ENCODE data around the gene RABL6. TPM values are rescaled to one million over a fixed set of nuclear protein-coding genes. Genes with fewer than 3 reads are reported as not detected.
A peak's percentile ranks its signal among the peaks of the same experiment; 100 is the strongest.
"Not testable (repeated sequence)": the region's sequence is repeated elsewhere in the genome, so short reads cannot be mapped to it uniquely, and the experiment has no call there.

Gene RABL6
- total RNA-seq, 1 experiment from 2014 or later: 43.1 TPM

- no peak overlapping the region for H3K4me2 ChIP-seq (ENCODE audit: low read depth, low read length, poor library complexity, severe bottlenecking)
- H4K20me1 ChIP-seq (ENCODE audit: insufficient read depth, low read depth, low read length): 0 out of 2 replicates have a peak, but pooled peaks cover 4% of the 10 kb centered on the region
- H3K4me3 ChIP-seq (ENCODE audit: low read length): no peak overlapping the region
- H3K79me2 ChIP-seq (ENCODE audit: low read length): no peaks in the 10 kb centered on the region
- peak; percentile 92 for DNase-seq
- H3K36me3 ChIP-seq (ENCODE audit: insufficient read depth, low read length): no peaks in the 10 kb centered on the region
- H3K27ac ChIP-seq (ENCODE audit: low read length): no peak overlapping the region
- H3K9ac ChIP-seq (ENCODE audit: low read length): no peak overlapping the region
- no peaks in the 10 kb centered on the region for H3K9me3 ChIP-seq (ENCODE audit: low read length)
- H3K9me2 ChIP-seq (replicated peaks; ENCODE audit: insufficient read depth, low read length): no peaks in the 10 kb centered on the region
- H3K27me3 ChIP-seq (ENCODE audit: low read length): no peaks in the 10 kb centered on the region
- H3K4me1 ChIP-seq (ENCODE audit: low read length): peaks cover 20% of the 10 kb centered on the region
- no peak overlapping the region for H2AFZ ChIP-seq (ENCODE audit: low read length)
Observed at GRCh38 chr9:136762915-136763648, 44.7 kb upstream of the RABL6 start.

- Histone ChIP-seq H3K79me2 (ENCODE audit: low read length) (no peaks in the 10 kb centered on the region), H3K4me2 (ENCODE audit: low read depth, low read length, poor library complexity, severe bottlenecking) (no peak overlapping the region), H2AFZ (ENCODE audit: low read length) (no peak overlapping the region), H4K20me1 (ENCODE audit: insufficient read depth, low read depth, low read length) (0 out of 2 replicates have a peak, but pooled peaks cover 4% of the 10 kb centered on the region), H3K4me1 (ENCODE audit: low read length) (peaks cover 23% of the 10 kb centered on the region), H3K36me3 (ENCODE audit: insufficient read depth, low read length) (no peaks in the 10 kb centered on the region), H3K27me3 (ENCODE audit: low read length) (no peaks in the 10 kb centered on the region), H3K9me3 (ENCODE audit: low read length) (no peaks in the 10 kb centered on the region), H3K9me2 (replicated peaks; ENCODE audit: insufficient read depth, low read length) (no peaks in the 10 kb centered on the region), H3K27ac (ENCODE audit: low read length) (no peak overlapping the region), H3K9ac (ENCODE audit: low read length) (no peak overlapping the region), H3K4me3 (ENCODE audit: low read length) (no peak overlapping the region)
- DNase-seq: no peak
Observed at GRCh38 chr9:136763649-136764035, 44.1 kb upstream of the RABL6 start.

DNA sequence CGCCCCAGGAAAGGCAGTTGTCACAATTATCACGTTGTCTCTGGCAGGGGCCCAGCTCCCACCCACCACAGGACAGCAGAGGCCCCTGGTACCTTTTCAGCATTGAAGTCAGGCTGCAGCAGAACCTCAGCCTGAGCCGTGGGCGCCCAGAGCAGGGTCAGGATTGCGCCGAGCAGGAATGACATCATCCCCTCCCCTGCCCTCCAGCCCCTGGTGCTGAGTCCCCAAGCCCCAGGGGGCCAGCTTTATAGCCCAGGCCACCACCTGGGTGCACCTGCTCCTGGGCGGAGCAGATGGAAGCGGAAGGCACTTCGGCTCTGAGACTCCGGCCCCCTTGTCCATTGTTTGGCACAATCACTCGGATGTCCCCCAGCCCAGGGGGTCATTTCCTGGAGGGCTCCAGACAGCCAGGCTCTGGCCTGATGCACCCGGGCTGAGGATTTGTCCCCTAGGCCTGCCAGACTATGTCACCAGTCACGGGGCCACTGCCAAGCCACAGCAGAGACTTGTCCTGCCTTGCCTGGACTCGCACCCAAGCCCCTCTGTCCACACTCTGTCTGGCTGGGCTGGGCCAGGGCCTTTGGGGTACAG lies 43.4 kb upstream of the RABL6 start, which contains the start of gene LCN15:
Gene LCN15 (minus strand): TSS at position 218 of the 591 bp plus-strand sequence. CDS start 30 bp downstream, at position 188.
- no peaks in the 10 kb centered on the region for H3K9me3 ChIP-seq (ENCODE audit: low read length)
- no peak within 1 kb of the TSS for H3K4me2 ChIP-seq (ENCODE audit: low read depth, low read length, poor library complexity, severe bottlenecking)
- H3K4me3 ChIP-seq (ENCODE audit: low read length): no peak within 1 kb of the TSS
- H3K79me2 ChIP-seq (ENCODE audit: low read length): no peaks in the 10 kb centered on the region
- H3K9me2 ChIP-seq (replicated peaks; ENCODE audit: insufficient read depth, low read length): no peaks in the 10 kb centered on the region
- no peaks in the 10 kb centered on the region for H3K36me3 ChIP-seq (ENCODE audit: insufficient read depth, low read length)
- H4K20me1 ChIP-seq (ENCODE audit: insufficient read depth, low read depth, low read length): 0 out of 2 replicates have a peak, but pooled peaks cover 4% of the 10 kb centered on the region
- H3K4me1 ChIP-seq (ENCODE audit: low read length): peaks cover 23% of the 10 kb centered on the region
- H3K27me3 ChIP-seq (ENCODE audit: low read length): no peaks in the 10 kb centered on the region
- no peak within 1 kb of the TSS for H3K27ac ChIP-seq (ENCODE audit: low read length)
- DNase-seq: no peak
- no peak within 1 kb of the TSS for H3K9ac ChIP-seq (ENCODE audit: low read length)
- no peak within 1 kb of the TSS for H2AFZ ChIP-seq (ENCODE audit: low read length)

DNA sequence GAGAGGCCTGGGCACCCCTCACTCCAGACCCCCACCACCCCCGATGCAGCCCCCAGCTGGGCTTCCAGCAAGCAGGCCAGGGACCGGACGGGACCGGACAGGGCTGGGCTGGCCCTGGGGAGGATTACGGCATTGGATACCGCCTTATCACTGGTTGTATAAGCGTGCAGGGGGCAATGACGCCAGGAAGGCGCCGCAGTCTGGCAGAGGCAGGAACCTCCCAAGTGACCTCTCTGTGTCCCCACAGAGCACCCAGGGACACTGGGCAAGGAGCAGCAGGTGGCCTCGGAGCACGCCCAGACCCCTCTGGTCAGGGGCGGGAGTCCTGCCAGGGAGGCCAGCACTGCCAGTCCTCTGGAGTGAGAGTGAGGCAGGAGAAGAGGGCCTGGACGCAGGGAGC lies 42.7 kb upstream of the RABL6 start:
- H3K27ac ChIP-seq (ENCODE audit: low read length): no peak overlapping the region
- no peak overlapping the region for H3K4me2 ChIP-seq (ENCODE audit: low read depth, low read length, poor library complexity, severe bottlenecking)
- H3K79me2 ChIP-seq (ENCODE audit: low read length): no peaks in the 10 kb centered on the region
- no peak overlapping the region for H3K9ac ChIP-seq (ENCODE audit: low read length)
- H3K9me2 ChIP-seq (replicated peaks; ENCODE audit: insufficient read depth, low read length): no peaks in the 10 kb centered on the region
- no peak overlapping the region for H3K4me3 ChIP-seq (ENCODE audit: low read length)
- no peak for DNase-seq
- 0 out of 2 replicates have a peak, but pooled peaks cover 4% of the 10 kb centered on the region for H4K20me1 ChIP-seq (ENCODE audit: insufficient read depth, low read depth, low read length)
- no peaks in the 10 kb centered on the region for H3K9me3 ChIP-seq (ENCODE audit: low read length)
- H3K27me3 ChIP-seq (ENCODE audit: low read length): no peaks in the 10 kb centered on the region
- no peak overlapping the region for H2AFZ ChIP-seq (ENCODE audit: low read length)
- H3K36me3 ChIP-seq (ENCODE audit: insufficient read depth, low read length): no peaks in the 10 kb centered on the region
- H3K4me1 ChIP-seq (ENCODE audit: low read length): peaks cover 26% of the 10 kb centered on the region

DNA sequence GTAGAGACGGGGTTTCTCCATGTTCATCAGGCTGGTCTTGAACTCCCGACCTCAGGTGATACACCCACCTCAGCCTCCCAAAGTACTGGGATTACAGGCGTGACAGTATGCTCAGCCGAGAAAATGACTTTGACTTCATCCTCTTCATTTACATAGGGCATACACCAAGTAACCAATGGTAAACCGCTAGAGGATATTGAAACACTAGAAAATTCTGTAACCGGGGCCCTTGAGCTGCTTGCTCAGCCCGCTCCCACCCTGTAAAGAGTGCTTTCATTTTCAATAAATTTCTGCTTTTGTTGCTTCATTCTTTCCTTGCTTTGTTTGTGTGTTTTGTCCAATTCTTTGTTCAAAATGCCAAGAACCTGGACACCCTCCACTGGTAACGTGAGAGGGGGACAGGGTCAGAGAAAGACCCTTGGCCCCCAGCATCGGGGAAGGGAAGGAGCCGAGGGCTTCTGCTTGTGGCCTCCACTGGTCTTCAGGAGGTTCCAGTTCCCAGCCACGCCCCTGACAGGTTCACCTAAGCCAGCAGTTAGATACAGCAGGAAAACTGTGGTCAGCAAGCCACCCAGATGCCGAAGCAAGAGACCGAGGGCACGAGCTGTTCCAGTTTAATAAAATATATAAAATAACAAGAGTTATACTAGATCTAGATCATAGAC lies 41.9 kb upstream of the RABL6 start:
- not testable (repeated sequence) for H3K79me2 ChIP-seq (ENCODE audit: low read length); H3K36me3 ChIP-seq (ENCODE audit: insufficient read depth, low read length); H2AFZ ChIP-seq (ENCODE audit: low read length); H3K9me2 ChIP-seq (replicated peaks; ENCODE audit: insufficient read depth, low read length); H3K9me3 ChIP-seq (ENCODE audit: low read length); H3K4me3 ChIP-seq (ENCODE audit: low read length); H4K20me1 ChIP-seq (ENCODE audit: insufficient read depth, low read depth, low read length); H3K27ac ChIP-seq (ENCODE audit: low read length); H3K27me3 ChIP-seq (ENCODE audit: low read length); H3K9ac ChIP-seq (ENCODE audit: low read length)
- H3K4me2 ChIP-seq (ENCODE audit: low read depth, low read length, poor library complexity, severe bottlenecking): peak overlapping the region; percentile 44
- peaks cover 26% of the 10 kb centered on the region for H3K4me1 ChIP-seq (ENCODE audit: low read length)
- DNase-seq: peak; percentile 59

DNA sequence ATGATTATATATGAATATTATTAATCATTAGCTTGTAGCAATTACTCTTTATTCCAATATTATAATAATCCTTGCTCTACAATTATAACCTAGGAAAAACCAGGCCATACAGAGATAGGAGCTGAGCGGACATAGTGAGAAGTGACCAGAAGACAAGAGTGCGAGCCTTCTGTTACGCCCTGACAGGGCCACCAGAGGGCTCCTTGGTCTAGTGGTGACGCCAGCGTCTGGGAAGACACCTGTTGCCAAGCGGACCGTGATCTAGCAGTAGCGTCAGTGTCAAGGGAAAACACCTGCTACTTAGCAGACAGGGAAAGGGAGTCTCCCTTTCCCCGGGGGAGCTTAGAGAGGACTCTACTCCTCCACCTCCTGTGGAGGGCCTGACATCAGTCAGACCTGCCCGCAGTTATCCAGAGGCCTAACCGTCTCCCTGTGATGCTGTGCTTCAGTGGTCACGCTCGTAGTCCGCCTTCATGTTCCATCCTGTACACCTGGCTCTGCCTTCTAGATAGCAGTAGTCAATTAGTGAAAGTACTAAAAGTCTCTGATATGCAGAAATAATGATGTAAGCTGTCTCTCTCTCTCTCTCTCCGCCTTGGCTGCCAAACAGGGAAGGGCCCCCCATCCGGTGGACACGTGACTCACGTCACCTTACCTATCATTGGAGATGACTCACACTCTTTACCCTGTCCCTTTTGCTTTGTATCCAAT lies 41.2 kb upstream of the RABL6 start:
- peaks cover 26% of the 10 kb centered on the region for H3K4me1 ChIP-seq (ENCODE audit: low read length)
- H3K4me3 ChIP-seq (ENCODE audit: low read length); H3K27ac ChIP-seq (ENCODE audit: low read length); H3K79me2 ChIP-seq (ENCODE audit: low read length); H3K4me2 ChIP-seq (ENCODE audit: low read depth, low read length, poor library complexity, severe bottlenecking); H3K9ac ChIP-seq (ENCODE audit: low read length); H2AFZ ChIP-seq (ENCODE audit: low read length); H3K36me3 ChIP-seq (ENCODE audit: insufficient read depth, low read length); H4K20me1 ChIP-seq (ENCODE audit: insufficient read depth, low read depth, low read length); H3K9me3 ChIP-seq (ENCODE audit: low read length); H3K9me2 ChIP-seq (replicated peaks; ENCODE audit: insufficient read depth, low read length); H3K27me3 ChIP-seq (ENCODE audit: low read length): not testable (repeated sequence)
- peak; percentile 70 for DNase-seq

GRCh38 chr9:136769710-136770191 lies 38.0 kb upstream of the RABL6 start:
- no peak overlapping the region for H3K27ac ChIP-seq (ENCODE audit: low read length)
- H3K4me2 ChIP-seq (ENCODE audit: low read depth, low read length, poor library complexity, severe bottlenecking): no peak overlapping the region
- peak; percentile 86 for DNase-seq

More at GRCh38 chr9:136769710-136770191, 38.0 kb upstream of the RABL6 start:
- no peaks in the 10 kb centered on the region for H4K20me1 ChIP-seq (ENCODE audit: insufficient read depth, low read depth, low read length)
- H3K27me3 ChIP-seq (ENCODE audit: low read length): no peaks in the 10 kb centered on the region
- no peak overlapping the region for H2AFZ ChIP-seq (ENCODE audit: low read length)
- H3K4me3 ChIP-seq (ENCODE audit: low read length): no peak overlapping the region
- peaks cover 5% of the 10 kb centered on the region; the same call in 1 of the 2 replicates for H3K36me3 ChIP-seq (ENCODE audit: insufficient read depth, low read length)
- no peaks in the 10 kb centered on the region for H3K9me2 ChIP-seq (replicated peaks; ENCODE audit: insufficient read depth, low read length)
- H3K79me2 ChIP-seq (ENCODE audit: low read length): no peaks in the 10 kb centered on the region
- H3K9me3 ChIP-seq (ENCODE audit: low read length): no peaks in the 10 kb centered on the region
- H3K4me1 ChIP-seq (ENCODE audit: low read length): peaks cover 29% of the 10 kb centered on the region
- no peak overlapping the region for H3K9ac ChIP-seq (ENCODE audit: low read length)

All from Karpas-422 (cell line).